Vagina (tissue), 2 donors: ENCODE data around the gene LRCH1. TPM values are rescaled to one million over a fixed set of nuclear protein-coding genes. Genes with fewer than 3 reads are reported as not detected.

ENCODE experiments used
- DNase-seq, 2 donors: peaks; one replicate each; pipeline ENCODE4 v3.0.0-alpha.2; 2017; ENCODE audit errors: extremely low spot score in 2 of 2
- H3K27ac ChIP-seq: fragments of 200-600 bp; sonication (generic); one replicate; pipeline ENCODE4 v1.5.1; 2019
- H3K27me3 ChIP-seq: fragments of 200-600 bp; sonication (generic); one replicate; pipeline ENCODE4 v1.5.1; 2019
- H3K36me3 ChIP-seq, 2 donors: fragments of 200-600 bp; sonication (generic); one replicate each; pipeline ENCODE4 v1.5.1; 2017 to 2019
- H3K4me1 ChIP-seq: fragments of 200-600 bp; sonication (generic); one replicate; pipeline ENCODE4 v1.5.1; 2019
- H3K4me3 ChIP-seq, 2 donors: fragments of 200-600 bp; sonication (generic); 1 replicate in 1 of 2; 2 replicates in 1 of 2; pipeline ENCODE4 v1.5.1; 2016 to 2019
- H3K9me3 ChIP-seq: fragments of 200-600 bp; sonication (generic); one replicate; pipeline ENCODE4 v1.5.1; 2019
- CTCF ChIP-seq, 3 experiments: fragments of 450-650 bp in 2 of 3; fragments of 200-600 bp in 1 of 3; sonication (generic) in 1 of 3; IDR thresholded peaks; one replicate each; pipeline ENCODE4 v1.5.1; 2017 to 2019; ENCODE audit warnings: antibody characterized with exemption in 3 of 3, mild to moderate bottlenecking in 2 of 3, moderate library complexity in 2 of 3
- POLR2A ChIP-seq, 2 donors: fragments of 450-650 bp; IDR thresholded peaks; one replicate each; pipeline ENCODE4 v1.6.1; 2017; ENCODE audit warnings: antibody characterized with exemption in 2 of 2, mild to moderate bottlenecking in 2 of 2, moderate library complexity in 2 of 2
- POLR2AphosphoS5 ChIP-seq, 2 donors: sonication (generic); formaldehyde crosslinking; IDR thresholded peaks; one replicate each; pipeline ENCODE4 v1.9.0; 2017; ENCODE audit warnings: antibody characterized with exemption in 2 of 2, mild to moderate bottlenecking in 2 of 2, low read depth in 1 of 2; ENCODE audit not compliant: insufficient read depth in 1 of 2
- intact Hi-C: fragments of 100-400 bp; cut with DNase I; formaldehyde crosslinking; loops from one replicate; pipeline ENCODE4 v1.15.1; 2023
- total RNA-seq: library from RNA; depleted of rRNA; stranded (reverse); fragments of >200 nt; gene quantifications from one replicate; pipeline ENCODE4 v1.2.3, GENCODE V29; 2016

The LRCH1 gene
- total RNA-seq, 1 donor from 2014 or later: 21.4 TPM

- Histone ChIP-seq H3K36me3 (no peaks in the 10 kb centered on the region), H3K4me1 (peaks cover 53% of the 10 kb centered on the region), H3K27me3 (no peaks in the 10 kb centered on the region), H3K9me3 (no peaks in the 10 kb centered on the region), H3K27ac (peak overlapping the region; percentile 28), H3K4me3 (no peak overlapping the region)
- no peak for DNase-seq
- intact Hi-C loops: no loop called here
- peak in 1 of 2 donors; percentile 64 for TF ChIP-seq POLR2AphosphoS5 (IDR thresholded peaks at IDR 0.05; ENCODE audit: insufficient read depth in 1 of 2, low read depth in 1 of 2)
- TF ChIP-seq POLR2A (IDR thresholded peaks at IDR 0.05): no peak
- TF ChIP-seq CTCF (IDR thresholded peaks at IDR 0.05): no peak
Observed at GRCh38 chr13:46641274-46642081, 88.5 kb downstream of the LRCH1 start.

- H3K4me1 ChIP-seq: peaks cover 53% of the 10 kb centered on the region
Observed at GRCh38 chr13:46642254-46642653, 89.3 kb downstream of the LRCH1 start.

GRCh38 chr13:46643165-46643777, 90.3 kb downstream of the LRCH1 start:
- H3K27ac ChIP-seq: no peak overlapping the region
- H3K36me3 ChIP-seq: no peaks in the 10 kb centered on the region
- H3K4me1 ChIP-seq: peaks cover 56% of the 10 kb centered on the region

More at GRCh38 chr13:46642254-46642653, 89.3 kb downstream of the LRCH1 start:
- DNase-seq: no peak
- intact Hi-C loops: no loop called here
- Histone ChIP-seq H3K9me3 (no peaks in the 10 kb centered on the region), H3K36me3 (no peaks in the 10 kb centered on the region), H3K27ac (no peak overlapping the region), H3K27me3 (no peaks in the 10 kb centered on the region), H3K4me3 (no peak overlapping the region)
- TF ChIP-seq CTCF (IDR thresholded peaks at IDR 0.05): no peak
- TF ChIP-seq POLR2A (IDR thresholded peaks at IDR 0.05): no peak
- no peak for TF ChIP-seq POLR2AphosphoS5 (IDR thresholded peaks at IDR 0.05; ENCODE audit: insufficient read depth in 1 of 2, low read depth in 1 of 2)

GRCh38 chr13:46644816-46645215, 91.8 kb downstream of the LRCH1 start:
- Histone ChIP-seq H3K4me1 (peaks cover 58% of the 10 kb centered on the region), H3K36me3 (no peaks in the 10 kb centered on the region), H3K27ac (no peak overlapping the region), H3K27me3 (no peaks in the 10 kb centered on the region), H3K9me3 (no peaks in the 10 kb centered on the region), H3K4me3 (no peak overlapping the region)
- intact Hi-C loops: no loop called here
- no peak for TF ChIP-seq POLR2A (IDR thresholded peaks at IDR 0.05)
- no peak for TF ChIP-seq CTCF (IDR thresholded peaks at IDR 0.05)
- no peak for TF ChIP-seq POLR2AphosphoS5 (IDR thresholded peaks at IDR 0.05; ENCODE audit: insufficient read depth in 1 of 2, low read depth in 1 of 2)
- no peak for DNase-seq

More at GRCh38 chr13:46643165-46643777, 90.3 kb downstream of the LRCH1 start:
- Histone ChIP-seq H3K27me3 (no peaks in the 10 kb centered on the region), H3K9me3 (no peaks in the 10 kb centered on the region), H3K4me3 (no peak overlapping the region)
- intact Hi-C loops: no loop called here
- DNase-seq: no peak
- TF ChIP-seq CTCF (IDR thresholded peaks at IDR 0.05) (no peak), POLR2A (IDR thresholded peaks at IDR 0.05) (no peak), POLR2AphosphoS5 (IDR thresholded peaks at IDR 0.05; ENCODE audit: insufficient read depth in 1 of 2, low read depth in 1 of 2) (no peak)
